GM21447 (cell line): ENCODE measurements around the gene ANKRD33.

Experiments
- ATAC-seq: cut with Tn5 transposase; IDR thresholded peaks from one replicate; pipeline ENCODE4 v1.9.1; 2021; ENCODE audit not compliant: unreplicated experiment

ANKRD33 gene

GRCh38 chr12:51860986-51861385, 26.9 kb upstream of the ANKRD33 start:
- no peak for ATAC-seq

GRCh38 chr12:51862947-51863346, 25.0 kb upstream of the ANKRD33 start:
- no peak for ATAC-seq

DNA sequence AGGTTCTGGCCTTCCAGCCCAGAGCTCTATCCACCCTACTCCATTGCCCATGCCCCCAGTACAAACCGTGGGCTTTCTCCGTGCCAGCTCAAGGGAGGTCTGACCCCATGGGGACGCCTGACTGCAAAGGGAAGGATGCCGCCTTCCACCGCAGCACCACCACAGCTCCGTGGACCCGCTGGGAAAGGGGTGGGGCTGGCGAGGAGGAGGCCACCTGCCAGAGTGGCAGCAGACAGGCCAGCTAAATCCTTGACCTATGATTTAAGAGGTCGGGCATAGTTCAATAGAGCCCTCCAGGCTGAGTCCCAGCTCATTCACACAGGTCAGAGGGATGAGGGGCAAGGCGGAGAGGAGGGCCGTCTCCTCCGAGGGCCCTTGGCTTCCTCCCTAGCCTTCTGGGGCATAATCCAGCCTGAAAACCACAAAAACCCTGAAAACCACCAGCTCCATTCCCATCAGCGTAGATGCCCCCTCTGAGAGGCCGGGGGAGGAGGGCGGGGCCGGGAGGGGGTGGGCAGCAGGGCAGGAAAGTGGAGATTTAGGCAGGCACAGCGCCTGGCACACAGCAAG, 24.5 kb upstream of the ANKRD33 start:
- no peak for ATAC-seq

- no peak for ATAC-seq
Measured at GRCh38 chr12:51863933-51864832, 23.7 kb upstream of the ANKRD33 start.

DNA sequence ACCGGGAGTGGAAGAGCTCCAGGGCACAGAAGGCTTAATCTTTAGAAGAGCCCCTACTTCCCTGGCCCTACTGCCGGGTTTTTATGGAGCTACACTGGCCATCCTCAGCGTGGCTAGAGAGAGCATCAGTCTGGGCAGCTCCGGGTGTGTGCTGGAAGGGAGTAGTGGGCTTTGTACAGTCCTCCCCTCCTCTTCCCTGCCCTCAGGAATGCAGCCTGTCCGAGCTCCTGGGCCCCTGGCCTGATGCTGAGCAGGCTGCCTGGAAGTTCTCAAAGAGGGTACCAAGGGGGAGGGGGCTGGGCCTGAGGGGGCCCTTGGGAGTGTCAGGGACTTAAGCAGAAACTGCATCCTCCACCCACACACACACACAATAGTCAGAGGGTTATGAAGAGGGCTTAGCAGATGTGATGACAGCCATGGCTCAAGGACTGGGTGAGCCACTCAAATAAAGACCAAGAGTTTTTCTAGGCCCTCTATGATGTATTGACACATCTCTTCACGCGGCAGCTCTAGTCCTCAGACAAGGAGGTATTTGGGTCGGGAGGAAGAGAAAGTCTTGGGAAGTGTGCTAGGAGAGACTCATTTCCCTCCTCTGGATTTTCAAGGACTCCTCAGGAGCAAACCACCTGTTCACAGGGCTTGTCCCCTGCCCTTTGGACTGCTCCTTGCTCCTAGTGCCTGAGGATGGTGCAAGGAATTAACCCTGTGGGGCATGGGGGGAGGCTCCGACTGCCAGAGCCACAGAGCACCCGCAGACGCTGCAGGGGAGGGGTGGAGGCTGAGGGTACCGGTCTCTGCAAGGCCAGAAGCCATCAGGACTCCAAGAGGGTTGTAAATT, 22.9 kb upstream of the ANKRD33 start:
- ATAC-seq = no peak

GRCh38 chr12:51865757-51866270, 22.1 kb upstream of the ANKRD33 start:
- ATAC-seq = no peak

DNA sequence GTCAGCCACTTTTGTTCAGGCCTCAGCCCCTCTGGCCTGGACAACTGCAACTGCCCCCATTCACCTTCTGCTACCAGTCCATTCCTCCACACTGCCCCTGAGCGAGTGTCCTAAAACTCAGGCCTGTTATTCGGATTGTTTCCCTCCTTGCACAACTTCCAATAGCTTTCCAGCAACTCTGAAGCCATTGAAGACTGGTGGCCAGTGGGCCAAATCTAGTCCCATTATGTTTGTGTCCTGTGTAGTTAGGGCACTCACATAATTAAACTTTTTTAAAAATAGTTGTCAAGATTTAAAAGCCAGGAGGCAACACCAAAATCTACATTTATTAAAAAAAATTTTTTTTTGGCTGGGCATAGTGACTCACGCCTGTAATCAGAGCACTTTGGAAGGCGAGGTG, 21.6 kb upstream of the ANKRD33 start:
- no peak for ATAC-seq

- no peak for ATAC-seq
Measured at GRCh38 chr12:51866762-51867161, 21.1 kb upstream of the ANKRD33 start.

GRCh38 chr12:51867371-51867770, 20.5 kb upstream of the ANKRD33 start:
- no peak for ATAC-seq

GRCh38 chr12:51867796-51868428, 20.0 kb upstream of the ANKRD33 start:
- no peak for ATAC-seq

DNA sequence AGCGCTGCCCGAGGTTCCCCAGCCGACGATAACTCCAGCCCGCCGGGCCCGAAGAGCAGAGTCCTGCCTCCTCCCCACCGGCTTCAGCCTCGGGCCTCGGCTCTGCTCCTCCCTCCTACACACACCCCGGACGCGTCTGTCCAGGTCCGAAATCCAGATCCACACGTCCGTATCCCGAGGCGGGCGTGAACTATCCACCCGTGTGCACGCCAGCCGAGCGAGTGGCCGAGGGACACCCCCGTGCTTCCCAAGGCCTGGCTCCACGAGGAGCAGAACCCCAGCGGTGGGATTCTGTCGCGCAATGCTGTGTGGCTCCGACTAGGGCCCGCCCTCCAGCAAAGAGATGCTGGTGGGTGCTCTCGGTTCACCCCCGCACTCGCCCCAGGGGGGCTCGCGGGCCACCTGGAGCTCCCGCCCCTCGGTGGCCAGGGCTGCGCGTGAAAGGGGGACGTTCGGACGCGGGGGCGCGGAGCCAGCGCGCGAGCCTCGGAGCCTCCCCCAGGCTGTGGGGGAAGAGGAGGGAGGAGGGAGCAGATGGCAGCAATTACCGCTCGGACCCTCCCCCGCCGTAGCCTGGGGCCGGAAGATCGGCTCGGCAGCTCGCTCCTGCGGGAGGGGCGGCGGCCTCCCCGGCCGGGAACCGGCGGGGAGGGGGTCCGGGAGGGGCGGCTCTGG, 18.9 kb upstream of the ANKRD33 start:
- ATAC-seq = no peak

- ATAC-seq = no peak
Measured at GRCh38 chr12:51869496-51869865, 18.4 kb upstream of the ANKRD33 start.

- ATAC-seq = no peak
Measured at GRCh38 chr12:51869931-51870330, 18.0 kb upstream of the ANKRD33 start.

GRCh38 chr12:51870504-51870903, 17.4 kb upstream of the ANKRD33 start:
- ATAC-seq = no peak

GRCh38 chr12:51871126-51871525, 16.8 kb upstream of the ANKRD33 start:
- ATAC-seq = no peak

- ATAC-seq = no peak
Measured at GRCh38 chr12:51871918-51872688, 15.8 kb upstream of the ANKRD33 start.

- no peak for ATAC-seq
Measured at GRCh38 chr12:51872689-51872981, 15.3 kb upstream of the ANKRD33 start.

GRCh38 chr12:51873251-51873994, 14.5 kb upstream of the ANKRD33 start:
- no peak for ATAC-seq

DNA sequence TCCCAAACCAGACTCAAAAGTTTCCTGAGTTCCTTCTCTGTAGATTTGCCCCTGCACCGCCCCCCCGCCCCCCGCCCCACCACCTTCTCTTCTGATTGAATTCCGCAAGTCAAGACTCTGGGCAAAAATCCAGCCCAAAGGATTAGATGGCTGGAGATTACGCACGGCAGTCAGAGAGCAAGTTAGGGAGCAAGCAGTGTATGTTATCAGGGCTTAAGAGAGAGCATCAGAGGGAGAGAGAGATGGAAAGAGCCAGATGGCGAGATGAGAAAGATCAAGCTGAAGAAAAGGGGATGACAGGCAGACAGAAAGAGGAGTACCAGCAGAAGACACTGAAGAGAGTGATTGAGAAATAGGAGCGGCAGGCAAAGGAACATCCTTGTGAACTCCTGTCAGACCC, 13.9 kb upstream of the ANKRD33 start:
- no peak for ATAC-seq
